A172 (cell line): ENCODE measurements around the gene MYOM1. TPM values are rescaled to one million over a fixed set of nuclear protein-coding genes. Genes with fewer than 3 reads are reported as not detected.

Source experiments
- DNase-seq: peaks from one replicate; pipeline ENCODE4 v3.0.0-alpha.2; 2015; ENCODE audit warnings: low spot score
- total RNA-seq: library from RNA; depleted of rRNA; stranded (reverse); fragments of >200 nt; shearing (Covaris generic); gene quantifications from 2 replicates; pipeline ENCODE4 v1.2.3, GENCODE V29; 2014

MYOM1 gene
- total RNA-seq, 1 experiment from 2014 or later: not detected

- no peak for DNase-seq
Observed at GRCh38 chr18:3152294-3152693, 67.5 kb downstream of the MYOM1 start.

- peak; percentile 19 for DNase-seq
Observed at GRCh38 chr18:3151399-3152264, 68.1 kb downstream of the MYOM1 start.

GRCh38 chr18:3150688-3151087 lies 69.1 kb downstream of the MYOM1 start:
- DNase-seq: no peak

DNA sequence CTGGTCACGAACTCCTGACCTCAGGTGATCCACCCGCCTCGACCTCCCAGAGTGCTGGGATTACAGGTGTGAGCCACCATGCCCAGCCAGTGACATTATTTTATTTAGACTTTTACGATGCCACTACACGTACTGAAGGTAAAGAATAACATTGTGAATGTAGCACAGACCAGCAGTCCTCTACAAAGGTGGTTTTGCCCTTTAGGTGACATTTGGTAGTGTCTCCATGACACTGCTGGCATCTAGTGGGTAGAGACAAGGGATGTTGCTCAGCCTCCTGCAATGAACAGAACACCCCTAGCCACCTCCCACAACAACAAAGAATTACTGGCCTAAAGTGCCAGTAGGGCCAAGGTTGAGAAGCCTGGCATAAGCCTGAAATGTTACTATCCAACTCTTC lies 69.5 kb downstream of the MYOM1 start:
- DNase-seq: no peak

- DNase-seq: peak; percentile 10
Observed at GRCh38 chr18:3148930-3149535, 70.7 kb downstream of the MYOM1 start.

- no peak for DNase-seq
Observed at GRCh38 chr18:3147935-3148554, 71.7 kb downstream of the MYOM1 start.

DNA sequence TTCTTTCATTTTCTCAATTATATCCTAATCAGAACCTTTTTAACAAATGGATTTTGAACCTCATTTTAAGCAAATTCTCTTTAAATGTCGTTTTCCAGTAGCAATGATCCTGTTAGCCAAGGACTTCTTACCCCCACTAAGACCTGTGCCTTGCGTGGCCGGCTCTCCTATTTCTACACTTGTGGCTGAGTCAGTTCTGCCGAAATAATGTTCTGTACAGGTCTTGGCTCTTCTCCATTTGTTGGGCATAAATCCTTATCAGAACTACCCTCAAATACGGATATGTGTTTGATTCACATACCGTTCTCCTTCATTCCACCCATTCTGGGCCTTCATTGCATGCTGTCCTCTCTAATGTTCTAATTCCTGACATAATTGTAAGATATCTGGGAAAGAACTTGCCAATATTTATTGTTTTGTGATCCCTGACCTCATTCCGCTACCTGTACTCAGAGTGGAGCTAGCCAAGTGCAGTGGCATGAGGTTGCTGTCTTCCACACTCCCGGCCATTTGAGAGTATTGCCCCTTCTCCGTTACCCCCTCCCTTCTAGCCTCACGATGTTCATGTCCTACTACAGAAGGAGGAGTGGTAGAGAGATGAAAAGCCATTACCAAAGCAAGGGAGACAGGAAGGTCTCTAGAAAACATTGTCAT lies 78.7 kb downstream of the MYOM1 start:
- no peak for DNase-seq

GRCh38 chr18:3140342-3140741 lies 79.4 kb downstream of the MYOM1 start:
- no peak for DNase-seq

GRCh38 chr18:3139406-3139805 lies 80.4 kb downstream of the MYOM1 start:
- no peak for DNase-seq

- DNase-seq: no peak
Observed at GRCh38 chr18:3138274-3138975, 81.3 kb downstream of the MYOM1 start.

DNA sequence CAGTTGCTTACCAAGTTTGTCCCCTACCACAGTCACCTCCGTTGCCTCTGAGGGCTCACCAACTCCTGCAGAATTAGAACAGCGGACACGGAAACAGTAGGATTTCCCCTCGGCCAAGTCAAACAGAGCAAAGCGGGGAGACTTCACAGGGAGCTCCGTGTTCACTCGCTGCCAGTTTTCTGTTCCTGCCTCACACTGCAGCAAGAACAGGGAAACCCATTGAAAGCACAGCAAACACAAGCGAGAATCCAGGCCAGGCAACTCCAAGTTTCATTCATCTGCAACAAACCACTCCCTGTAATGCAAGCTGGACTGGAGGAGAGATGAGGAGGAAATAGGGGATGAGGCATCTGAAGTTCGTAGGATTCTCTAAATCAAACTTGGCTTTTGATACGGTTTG lies 84.2 kb downstream of the MYOM1 start:
- DNase-seq: no peak

GRCh38 chr18:3132700-3133099 lies 87.1 kb downstream of the MYOM1 start:
- no peak for DNase-seq

GRCh38 chr18:3130344-3130743 lies 89.4 kb downstream of the MYOM1 start:
- no peak for DNase-seq

GRCh38 chr18:3129053-3129864 lies 90.5 kb downstream of the MYOM1 start:
- DNase-seq: peak; percentile 80

- no peak for DNase-seq
Observed at GRCh38 chr18:3126457-3127097, 93.2 kb downstream of the MYOM1 start.

- no peak for DNase-seq
Observed at GRCh38 chr18:3124822-3125221, 94.9 kb downstream of the MYOM1 start.

GRCh38 chr18:3122851-3123250 lies 96.9 kb downstream of the MYOM1 start:
- no peak for DNase-seq

GRCh38 chr18:3121259-3121658 lies 98.5 kb downstream of the MYOM1 start:
- DNase-seq: no peak

DNA sequence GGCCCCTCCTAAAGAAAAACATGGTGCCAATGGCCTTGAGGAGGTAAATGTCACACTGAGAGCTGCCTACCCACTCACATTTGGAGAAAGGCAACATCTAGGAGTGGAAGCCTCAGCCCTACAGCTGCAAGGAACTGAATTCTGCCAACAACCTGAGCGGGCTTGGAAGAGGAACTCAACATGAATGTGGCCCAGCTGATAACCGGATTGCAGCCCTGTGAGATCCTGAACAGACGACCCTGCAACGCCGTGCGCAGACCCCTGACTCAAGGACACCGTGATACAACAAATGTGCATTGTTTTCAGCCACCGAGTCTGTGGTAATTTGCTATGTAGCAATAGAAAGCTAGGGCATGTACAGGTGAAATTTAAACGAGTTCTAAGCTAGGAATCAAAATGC lies 99.4 kb downstream of the MYOM1 start:
- DNase-seq: no peak
